GM12874 (cell line): ENCODE measurements around the gene EPHA6.

ENCODE experiments used
- CTCF ChIP-seq: IDR thresholded peaks from 2 replicates; pipeline ENCODE4 v1.5.1; 2011; ENCODE audit warnings: low read depth, mild to moderate bottlenecking, control low read depth, low read length, moderate library complexity; ENCODE audit not compliant: insufficient read depth

Gene EPHA6

GRCh38 chr3:97197083-97197482, 382.7 kb downstream of the EPHA6 start:
- TF ChIP-seq CTCF = no peak

- TF ChIP-seq CTCF = no peak
Measured at GRCh38 chr3:97197830-97198229, 383.4 kb downstream of the EPHA6 start.

GRCh38 chr3:97200387-97200786, 386.0 kb downstream of the EPHA6 start:
- TF ChIP-seq CTCF = no peak

- no peak for TF ChIP-seq CTCF
Measured at GRCh38 chr3:97201814-97202213, 387.4 kb downstream of the EPHA6 start.

- no peak for TF ChIP-seq CTCF
Measured at GRCh38 chr3:97228966-97229365, 414.6 kb downstream of the EPHA6 start.

- no peak for TF ChIP-seq CTCF
Measured at GRCh38 chr3:97230486-97230885, 416.1 kb downstream of the EPHA6 start.

GRCh38 chr3:97232393-97233034, 418.1 kb downstream of the EPHA6 start:
- no peak for TF ChIP-seq CTCF

- no peak for TF ChIP-seq CTCF
Measured at GRCh38 chr3:97235179-97235578, 420.8 kb downstream of the EPHA6 start.
